Fibroblast of lung (primary cell): ENCODE measurements around the gene GSTA2.

Experiments used
- CTCF ChIP-seq, 2 donors: IDR thresholded peaks in 1 of 2; conservative IDR thresholded peaks in 1 of 2; 1 replicate in 1 of 2; 2 replicates in 1 of 2; pipeline ENCODE4 v1.5.1; 2011 to 2012; ENCODE audit warnings: low read length in 2 of 2, control low read depth in 1 of 2, inconsistent platforms in 1 of 2, low read depth in 1 of 2, mild to moderate bottlenecking in 1 of 2
- EZH2 ChIP-seq: IDR thresholded peaks from 2 replicates; pipeline ENCODE4 v1.5.1; 2012; ENCODE audit warnings: low read length, control low read depth, mild to moderate bottlenecking; ENCODE audit errors: missing control alignments

DNA sequence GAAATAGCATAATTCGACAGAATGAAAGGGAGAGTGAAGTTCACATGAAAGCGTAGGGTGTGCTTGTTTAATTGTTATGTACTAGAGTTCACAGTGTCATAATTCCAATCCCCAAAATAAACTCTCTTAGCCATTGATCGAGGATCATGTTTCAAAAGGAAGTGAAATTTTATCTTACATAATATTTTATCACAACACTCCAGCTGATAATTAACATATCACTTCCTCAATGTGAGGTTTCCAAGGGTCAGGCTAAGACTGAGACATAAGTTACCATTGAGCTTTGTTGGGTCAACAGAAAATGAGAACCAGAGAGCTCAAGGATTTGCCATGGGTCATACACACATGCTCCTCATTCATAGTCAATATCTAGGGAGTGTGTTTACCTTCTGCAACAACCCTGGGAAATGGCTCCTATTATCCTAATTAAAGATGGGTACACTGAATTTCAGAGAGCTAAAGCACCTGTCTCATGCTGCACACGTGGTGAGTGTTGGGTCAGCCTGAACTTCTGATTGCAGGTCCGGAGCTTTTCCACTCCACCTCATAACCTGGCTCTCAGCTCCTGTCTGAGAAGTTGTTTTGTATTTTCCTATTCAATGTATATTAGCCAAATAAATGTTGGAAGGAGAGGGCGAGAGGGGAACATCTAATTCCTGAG is 3.0 kb downstream of the GSTA2 start:
- TF ChIP-seq EZH2 (no peak), CTCF (conservative IDR thresholded peaks at IDR 0.05 in 1 of 2, IDR thresholded peaks at IDR 0.05 in 1 of 2; ENCODE audit: low read depth in 1 of 2, low read length in 2 of 2) (no peak)
